Measurements from ENCODE around the gene ARRB1.

The ARRB1 gene

DNA sequence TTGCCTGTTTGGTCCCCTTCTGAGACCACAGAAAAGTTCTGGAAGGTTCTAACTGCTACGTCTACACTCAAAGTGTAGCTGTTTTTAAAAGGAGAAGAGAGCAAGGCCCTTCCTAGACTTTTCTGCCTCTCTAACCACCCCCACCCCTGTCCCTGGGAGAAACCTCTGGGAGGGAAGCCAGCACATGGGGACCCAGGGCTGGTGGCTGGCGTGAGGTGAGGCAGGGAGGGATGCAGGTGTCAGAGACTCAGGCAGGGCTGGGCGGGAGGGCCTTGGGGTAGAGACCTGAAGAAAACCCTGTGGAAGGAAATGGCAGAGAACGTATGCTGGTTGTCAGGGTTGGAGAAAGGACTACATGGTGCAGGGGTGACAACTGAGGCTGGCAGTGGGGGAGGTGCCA, 26.7 kb downstream of the ARRB1 start:
- no peaks in the 10 kb centered on the region for H3K36me3 ChIP-seq (ENCODE audit: control insufficient read depth, insufficient read depth, low read length)

DNA sequence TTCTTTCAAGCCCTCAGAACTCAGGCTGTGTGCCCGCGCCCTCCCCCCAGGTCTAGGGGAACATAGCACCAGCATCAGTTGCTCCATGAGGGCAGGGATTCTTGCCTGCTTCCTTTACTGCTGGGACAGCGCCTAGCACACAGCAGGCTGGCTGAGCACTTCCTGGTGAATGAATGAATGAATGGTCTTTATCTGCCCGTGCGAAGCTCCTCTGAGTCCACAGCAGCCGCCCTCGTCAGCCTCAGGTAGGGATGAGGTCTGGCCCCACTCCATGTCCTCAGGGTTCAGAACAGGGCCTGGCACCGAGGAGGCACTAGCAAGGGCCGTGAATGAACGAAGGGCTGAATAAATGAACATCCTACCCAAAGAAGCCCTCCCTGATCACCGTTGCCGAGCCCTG, 27.3 kb downstream of the ARRB1 start:
- H3K36me3 ChIP-seq (ENCODE audit: control insufficient read depth, insufficient read depth, low read length) = no peaks in the 10 kb centered on the region
- no peak overlapping the region for H3K4me3 ChIP-seq (ENCODE audit: low read depth, low read length)
- no peaks in the 10 kb centered on the region for H3K79me2 ChIP-seq
- no peaks in the 10 kb centered on the region for H3K9me3 ChIP-seq (ENCODE audit: control insufficient read depth, low read length)
- no peak overlapping the region for H3K4me2 ChIP-seq (ENCODE audit: low read length)
- no peak overlapping the region for H3K9ac ChIP-seq
- no peak overlapping the region for H2AFZ ChIP-seq
- H3K27me3 ChIP-seq (ENCODE audit: control insufficient read depth, insufficient read depth, low read length) = no peaks in the 10 kb centered on the region
- no peaks in the 10 kb centered on the region for H3K4me1 ChIP-seq
- no peak overlapping the region for H3K27ac ChIP-seq
- TF ChIP-seq, protein P1, sequence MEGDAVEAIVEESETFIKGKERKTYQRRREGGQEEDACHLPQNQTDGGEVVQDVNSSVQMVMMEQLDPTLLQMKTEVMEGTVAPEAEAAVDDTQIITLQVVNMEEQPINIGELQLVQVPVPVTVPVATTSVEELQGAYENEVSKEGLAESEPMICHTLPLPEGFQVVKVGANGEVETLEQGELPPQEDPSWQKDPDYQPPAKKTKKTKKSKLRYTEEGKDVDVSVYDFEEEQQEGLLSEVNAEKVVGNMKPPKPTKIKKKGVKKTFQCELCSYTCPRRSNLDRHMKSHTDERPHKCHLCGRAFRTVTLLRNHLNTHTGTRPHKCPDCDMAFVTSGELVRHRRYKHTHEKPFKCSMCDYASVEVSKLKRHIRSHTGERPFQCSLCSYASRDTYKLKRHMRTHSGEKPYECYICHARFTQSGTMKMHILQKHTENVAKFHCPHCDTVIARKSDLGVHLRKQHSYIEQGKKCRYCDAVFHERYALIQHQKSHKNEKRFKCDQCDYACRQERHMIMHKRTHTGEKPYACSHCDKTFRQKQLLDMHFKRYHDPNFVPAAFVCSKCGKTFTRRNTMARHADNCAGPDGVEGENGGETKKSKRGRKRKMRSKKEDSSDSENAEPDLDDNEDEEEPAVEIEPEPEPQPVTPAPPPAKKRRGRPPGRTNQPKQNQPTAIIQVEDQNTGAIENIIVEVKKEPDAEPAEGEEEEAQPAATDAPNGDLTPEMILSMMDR (IDR thresholded peaks at IDR 0.05) = no peak

More for the DNA sequence above, 26.7 kb downstream of the ARRB1 start:
- H3K4me2 ChIP-seq (ENCODE audit: low read length) = no peak overlapping the region
- TF ChIP-seq, protein P1 (IDR thresholded peaks at IDR 0.05) = no peak
- H3K9me3 ChIP-seq (ENCODE audit: control insufficient read depth, low read length) = no peaks in the 10 kb centered on the region
- no peak overlapping the region for H3K9ac ChIP-seq
- no peak overlapping the region for H2AFZ ChIP-seq
- no peaks in the 10 kb centered on the region for H3K79me2 ChIP-seq
- H3K4me1 ChIP-seq = no peaks in the 10 kb centered on the region
- H3K27me3 ChIP-seq (ENCODE audit: control insufficient read depth, insufficient read depth, low read length) = no peaks in the 10 kb centered on the region
- H3K27ac ChIP-seq = no peak overlapping the region
- no peak overlapping the region for H3K4me3 ChIP-seq (ENCODE audit: low read depth, low read length)

DNA sequence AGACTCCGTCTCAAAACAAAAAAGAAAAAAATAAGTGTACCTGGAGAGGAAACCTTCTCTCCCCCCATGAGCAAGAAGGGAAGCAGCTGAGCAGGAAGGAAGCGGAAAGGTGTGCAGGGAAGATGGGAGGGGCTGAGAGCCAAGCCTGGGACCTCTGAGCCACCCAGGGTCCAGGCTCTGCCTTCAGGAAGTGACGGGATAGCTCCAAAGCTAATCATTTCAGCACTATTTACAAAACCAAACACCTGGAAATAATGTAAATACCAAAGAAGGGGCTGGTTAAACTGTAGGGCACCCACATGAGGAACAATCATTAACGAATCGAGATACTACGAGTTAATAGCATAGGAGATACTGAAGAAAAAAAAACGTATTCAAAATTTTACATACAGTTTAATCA, 27.9 kb downstream of the ARRB1 start:
- H3K4me2 ChIP-seq (ENCODE audit: low read length) = no peak overlapping the region
- H3K79me2 ChIP-seq = no peaks in the 10 kb centered on the region
- H3K27ac ChIP-seq = no peak overlapping the region
- no peak overlapping the region for H2AFZ ChIP-seq
- H3K4me1 ChIP-seq = no peaks in the 10 kb centered on the region
- TF ChIP-seq, protein P1 (IDR thresholded peaks at IDR 0.05) = no peak
- no peaks in the 10 kb centered on the region for H3K27me3 ChIP-seq (ENCODE audit: control insufficient read depth, insufficient read depth, low read length)
- no peak overlapping the region for H3K4me3 ChIP-seq (ENCODE audit: low read depth, low read length)
- H3K36me3 ChIP-seq (ENCODE audit: control insufficient read depth, insufficient read depth, low read length) = no peaks in the 10 kb centered on the region
- H3K9ac ChIP-seq = no peak overlapping the region
- H3K9me3 ChIP-seq (ENCODE audit: control insufficient read depth, low read length) = no peaks in the 10 kb centered on the region

DNA sequence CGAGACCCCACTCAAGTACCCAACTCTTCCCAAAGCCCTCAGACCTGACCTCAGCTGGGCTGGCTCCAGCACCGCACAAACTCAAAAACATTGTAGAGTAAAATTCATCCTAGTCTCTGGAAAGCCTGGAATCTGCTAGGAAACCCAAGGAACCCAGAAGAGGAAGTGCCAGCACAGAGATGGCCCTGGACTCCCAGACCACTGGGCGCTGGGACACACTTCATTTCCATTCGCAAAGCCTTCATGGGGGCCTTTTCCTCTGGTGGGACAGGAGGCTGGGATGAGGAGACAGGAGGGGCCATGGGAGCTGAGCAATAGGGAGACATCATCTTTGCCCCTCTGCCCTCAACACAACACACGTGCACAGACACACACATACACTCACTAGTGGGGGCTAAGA, 30.8 kb downstream of the ARRB1 start:
- Histone ChIP-seq H3K36me3 (ENCODE audit: control insufficient read depth, insufficient read depth, low read length) (no peaks in the 10 kb centered on the region), H3K4me2 (ENCODE audit: low read length) (no peak overlapping the region), H3K4me3 (ENCODE audit: low read depth, low read length) (no peak overlapping the region), H3K27me3 (ENCODE audit: control insufficient read depth, insufficient read depth, low read length) (no peaks in the 10 kb centered on the region), H2AFZ (no peak overlapping the region), H3K9ac (no peak overlapping the region), H3K4me1 (no peaks in the 10 kb centered on the region), H3K27ac (no peak overlapping the region), H3K9me3 (ENCODE audit: control insufficient read depth, low read length) (no peaks in the 10 kb centered on the region), H3K79me2 (no peaks in the 10 kb centered on the region)
- TF ChIP-seq, protein P1 (IDR thresholded peaks at IDR 0.05) = no peak

DNA sequence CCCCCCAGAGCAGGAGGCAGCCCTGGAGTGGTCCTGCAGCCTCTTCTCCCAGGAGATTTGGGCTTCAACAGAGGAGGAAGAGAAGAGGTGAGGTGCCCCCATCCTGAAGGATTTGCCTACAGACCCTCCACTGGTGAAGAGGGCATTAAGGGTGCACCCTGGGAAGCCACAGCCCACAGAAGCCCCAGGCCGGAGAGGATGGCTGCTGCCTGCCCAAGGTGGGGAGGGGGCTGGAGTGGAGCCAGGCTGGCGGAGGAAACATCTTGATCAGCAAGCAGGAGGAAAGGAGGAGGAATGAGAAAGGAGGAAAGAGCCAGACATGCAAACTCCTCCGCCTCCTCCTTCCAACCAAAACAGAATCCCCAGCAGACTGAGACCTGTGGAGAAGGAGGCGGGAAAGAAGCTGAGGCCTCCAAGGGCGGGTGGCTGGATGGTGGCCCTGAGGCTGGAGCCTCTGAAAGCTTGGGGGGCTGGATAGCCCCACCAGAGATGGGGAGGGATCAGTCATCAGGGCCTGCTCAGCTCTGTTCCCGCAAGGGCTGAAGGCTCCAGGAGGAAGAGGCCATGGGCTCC, 31.3 kb downstream of the ARRB1 start:
- no peaks in the 10 kb centered on the region for H3K4me1 ChIP-seq
- H3K27me3 ChIP-seq (ENCODE audit: control insufficient read depth, insufficient read depth, low read length) = no peaks in the 10 kb centered on the region
- H2AFZ ChIP-seq = no peak overlapping the region
- no peaks in the 10 kb centered on the region for H3K79me2 ChIP-seq
- H3K9ac ChIP-seq = no peak overlapping the region
- H3K27ac ChIP-seq = no peak overlapping the region
- no peak overlapping the region for H3K4me3 ChIP-seq (ENCODE audit: low read depth, low read length)
- TF ChIP-seq, protein P1 (IDR thresholded peaks at IDR 0.05) = no peak
- no peaks in the 10 kb centered on the region for H3K36me3 ChIP-seq (ENCODE audit: control insufficient read depth, insufficient read depth, low read length)
- no peak overlapping the region for H3K4me2 ChIP-seq (ENCODE audit: low read length)
- H3K9me3 ChIP-seq (ENCODE audit: control insufficient read depth, low read length) = no peaks in the 10 kb centered on the region

Measured in parathyroid adenoma (tissue), 2 donors.